ENCODE measurements around the gene SLBP.

The SLBP gene

GRCh38 chr4:1725521-1725920, 13.4 kb upstream of the SLBP start:
- DNase-seq, result no peak

- peak; percentile 82 for DNase-seq
These were observed 11.1 kb upstream of the SLBP start for GRCh38 chr4:1723131-1723801.

GRCh38 chr4:1722551-1723118, 10.5 kb upstream of the SLBP start:
- DNase-seq, result no peak

GRCh38 chr4:1721666-1722550, 9.8 kb upstream of the SLBP start:
- peak; percentile 65 for DNase-seq

GRCh38 chr4:1721003-1721665, 9.0 kb upstream of the SLBP start, which contains the start of the genes TACC3 and TMEM129:
TACC3 (plus strand) TSS chr4:1721521; CDS start chr4:1723422, 1,901 bp downstream.
TMEM129 (minus strand) TSS chr4:1721323; CDS start chr4:1720837, 486 bp downstream.
- peak; percentile 96 for DNase-seq

GRCh38 chr4:1720163-1720983, 8.3 kb upstream of the SLBP start:
- DNase-seq, result peak; percentile 84

GRCh38 chr4:1718095-1718850, 6.2 kb upstream of the SLBP start:
- no peak for DNase-seq

GRCh38 chr4:1717129-1718094, 5.3 kb upstream of the SLBP start:
- peak; percentile 59 for DNase-seq

- no peak for DNase-seq
These were observed 4.2 kb upstream of the SLBP start for GRCh38 chr4:1716065-1716945.

GRCh38 chr4:1715002-1715758, 3.1 kb upstream of the SLBP start:
- DNase-seq, result no peak

GRCh38 chr4:1714303-1715001, 2.3 kb upstream of the SLBP start:
- no peak for DNase-seq

- DNase-seq, result no peak
These were observed 1.1 kb upstream of the SLBP start for GRCh38 chr4:1713003-1713851.

- no peak for DNase-seq
These were observed 426 bp downstream of the SLBP start for GRCh38 chr4:1711571-1712215.

GRCh38 chr4:1711055-1711570, 1.0 kb downstream of the SLBP start:
- peak; percentile 79 for DNase-seq

- DNase-seq, result no peak
These were observed 3.5 kb downstream of the SLBP start for GRCh38 chr4:1708581-1708980.

- no peak for DNase-seq
These were observed 5.8 kb downstream of the SLBP start for GRCh38 chr4:1706358-1706757.

All from activated CD8-positive, alpha-beta memory T cell treated with anti-CD3 and anti-CD28 coated beads for 24 hours (primary cell).